Right lobe of liver (tissue), 6 donors: ENCODE measurements around the gene TTC9. TPM values are rescaled to one million over a fixed set of nuclear protein-coding genes. Genes with fewer than 3 reads are reported as not detected.

Experiments
- ATAC-seq, 4 donors: fragments of 200-7000 bp; cut with Tn5 transposase; one replicate each; pipeline ENCODE4 v1.9.1; 2020; ENCODE audit warnings: mild to moderate bottlenecking in 4 of 4, moderate library complexity in 4 of 4
- DNase-seq, 3 donors: peaks; one replicate each; pipeline ENCODE4 v3.0.0-alpha.2; 2020
- H3K27ac ChIP-seq, 3 donors: fragments of 200-600 bp; one replicate each; pipeline ENCODE4 v1.8.0; 2022
- H3K27me3 ChIP-seq, 2 donors: fragments of 200-600 bp; one replicate each; pipeline ENCODE4 v1.8.0; 2022
- H3K36me3 ChIP-seq, 4 donors: fragments of 200-600 bp; sonication (generic) in 1 of 4; one replicate each; pipeline versions ENCODE4 v1.5.1 to v1.8.0; 2017 to 2022; ENCODE audit warnings: control low read depth in 1 of 4
- H3K4me1 ChIP-seq, 4 donors: fragments of 200-600 bp; sonication (generic) in 1 of 4; one replicate each; pipeline versions ENCODE4 v1.5.1 to v1.8.0; 2017 to 2022; ENCODE audit warnings: control low read depth in 1 of 4
- H3K4me3 ChIP-seq, 3 donors: fragments of 200-600 bp; one replicate each; pipeline ENCODE4 v1.8.0; 2022
- H3K9me3 ChIP-seq, 4 donors: fragments of 200-600 bp; sonication (generic) in 1 of 4; one replicate each; pipeline versions ENCODE4 v1.5.1 to v1.8.0; 2017 to 2022; ENCODE audit warnings: control low read depth in 1 of 4
- CTCF ChIP-seq, 4 donors: fragments of 200-600 bp in 3 of 4; fragments of 450-650 bp in 1 of 4; IDR thresholded peaks; one replicate each; pipeline versions ENCODE4 v1.5.1 to v1.8.0; 2016 to 2022; ENCODE audit warnings: antibody characterized with exemption in 4 of 4, mild to moderate bottlenecking in 2 of 4
- POLR2A ChIP-seq: fragments of 450-650 bp; IDR thresholded peaks from one replicate; pipeline ENCODE4 v1.6.1; 2017; ENCODE audit warnings: antibody characterized with exemption, mild to moderate bottlenecking
- WGBS: methylation state at CpG from one replicate; pipeline ENCODE4 v1.1.6; 2018; ENCODE audit warnings: low coverage, low lambda C conversion rate; ENCODE audit not compliant: insufficient coverage; ENCODE audit errors: missing lambda C conversion rate; 5-methylcytosine and 5-hydroxymethylcytosine counted together
- intact Hi-C, 2 donors: fragments of 100-400 bp; cut with DNase I; formaldehyde crosslinking; loops; one replicate each; pipeline versions ENCODE4 v1.11.2 to v1.14.1; 2022
- long read RNA-seq: library from polyadenylated mRNA; unstranded; transcript quantifications from one replicate; pipeline ENCODE4 v2.0.0, GENCODE V29; 2019
- total RNA-seq, 6 experiments: library from RNA; depleted of rRNA in 2 of 6; stranded (reverse); fragments of >200 nt in 2 of 6; fragmentation: NEBNext Ultra II Directional in 3 of 6; extraction: Animal tissue kit (Norgen Biotek cat#: 25700) in 3 of 6; gene quantifications; one replicate each; pipeline versions ENCODE4 v1.1.0 to v1.2.4, GENCODE V29; 2016 to 2023
- donor health status: DM: no; HTN: yes; CAD: no.
- donor health status: DM: no; HTN: no; CAD: no.
- donor health status: DM: no; HTN: no; CAD: no.
- donor health status: DM: no; HTN: yes; CAD: no.
- donor health status: DM: no; HTN: yes; CAD: no.

The TTC9 gene
- total RNA-seq: 1 to 10 TPM in 3 of 6 experiments, under 1 TPM in 3; 0.15 to 5.5 (median 2.8) TPM
- long read RNA-seq: 0 reads

GRCh38 chr14:70641548-70642302 is at the start of gene TTC9:
Gene TTC9 (plus strand): TSS chr14:70641916. CDS start chr14:70642130, 214 bp downstream.
- DNase-seq (peak in 1 of 3 donors; percentile 57), ATAC-seq (peak; percentile 74 to 79 (median 78))
- H3K27ac ChIP-seq: no peak within 1 kb of the TSS
- peak within 1 kb of the TSS; percentile 50 to 60 (median 59) for H3K4me3 ChIP-seq
- H3K9me3 ChIP-seq: no peaks in the 10 kb centered on the region
- TF ChIP-seq CTCF (IDR thresholded peaks at IDR 0.05): no peak
- no peak for TF ChIP-seq POLR2A
- intact Hi-C loops: no loop called here
- WGBS: under 1% methylated on average over 24 of the region's 105 CpGs
- peaks cover 0 to 9% (median 0%) of the 10 kb centered on the region in 4 donors for H3K4me1 ChIP-seq
- no peaks in the 10 kb centered on the region for H3K36me3 ChIP-seq
- H3K27me3 ChIP-seq: no peaks in the 10 kb centered on the region

- Histone ChIP-seq H3K4me3 (no peak overlapping the region), H3K9me3 (no peaks in the 10 kb centered on the region), H3K27me3 (no peaks in the 10 kb centered on the region), H3K36me3 (peaks cover 0 to 65% (median 27%) of the 10 kb centered on the region in 4 donors), H3K4me1 (peaks cover 0 to 8% (median 4%) of the 10 kb centered on the region in 4 donors), H3K27ac (no peak overlapping the region)
- ATAC-seq (no peak), DNase-seq (no peak)
- intact Hi-C loops: no loop called here
- TF ChIP-seq CTCF (IDR thresholded peaks at IDR 0.05) (no peak), POLR2A (no peak)
- 89% methylated on average over 5 of the region's 9 CpGs for WGBS
These were observed 47.3 kb upstream of the TTC9 start for GRCh38 chr14:70594461-70594860.

- H3K36me3 ChIP-seq: peaks cover 0 to 58% (median 25%) of the 10 kb centered on the region in 4 donors
- intact Hi-C loops: no loop called here
- TF ChIP-seq POLR2A (no peak), CTCF (IDR thresholded peaks at IDR 0.05) (no peak)
- no peak overlapping the region for H3K27ac ChIP-seq
- H3K9me3 ChIP-seq: no peaks in the 10 kb centered on the region
- ATAC-seq (no peak), DNase-seq (no peak)
- peaks cover 0 to 14% (median 5%) of the 10 kb centered on the region in 4 donors for H3K4me1 ChIP-seq
- H3K27me3 ChIP-seq: no peaks in the 10 kb centered on the region
- WGBS: 94% methylated on average over 7 of the region's 9 CpGs
- no peak overlapping the region for H3K4me3 ChIP-seq
These were observed 46.1 kb upstream of the TTC9 start for GRCh38 chr14:70595443-70596185.

- Histone ChIP-seq H3K4me3 (no peak overlapping the region), H3K27ac (no peak overlapping the region), H3K27me3 (no peaks in the 10 kb centered on the region), H3K4me1 (peaks cover 0 to 17% (median 7%) of the 10 kb centered on the region in 4 donors), H3K9me3 (no peaks in the 10 kb centered on the region), H3K36me3 (peaks cover 0 to 37% (median 16%) of the 10 kb centered on the region in 4 donors)
- DNase-seq (no peak), ATAC-seq (no peak)
- TF ChIP-seq CTCF (IDR thresholded peaks at IDR 0.05) (no peak), POLR2A (no peak)
- 83% methylated on average over 1 of the region's 3 CpGs for WGBS
- intact Hi-C loops: no loop called here
These were observed 44.0 kb upstream of the TTC9 start for GRCh38 chr14:70597731-70598130.
